ENCODE data around the gene TRIM41.
"Not testable (repeated sequence)": the region's sequence is repeated elsewhere in the genome, so short reads cannot be mapped to it uniquely, and the experiment has no call there.

Gene TRIM41

DNA sequence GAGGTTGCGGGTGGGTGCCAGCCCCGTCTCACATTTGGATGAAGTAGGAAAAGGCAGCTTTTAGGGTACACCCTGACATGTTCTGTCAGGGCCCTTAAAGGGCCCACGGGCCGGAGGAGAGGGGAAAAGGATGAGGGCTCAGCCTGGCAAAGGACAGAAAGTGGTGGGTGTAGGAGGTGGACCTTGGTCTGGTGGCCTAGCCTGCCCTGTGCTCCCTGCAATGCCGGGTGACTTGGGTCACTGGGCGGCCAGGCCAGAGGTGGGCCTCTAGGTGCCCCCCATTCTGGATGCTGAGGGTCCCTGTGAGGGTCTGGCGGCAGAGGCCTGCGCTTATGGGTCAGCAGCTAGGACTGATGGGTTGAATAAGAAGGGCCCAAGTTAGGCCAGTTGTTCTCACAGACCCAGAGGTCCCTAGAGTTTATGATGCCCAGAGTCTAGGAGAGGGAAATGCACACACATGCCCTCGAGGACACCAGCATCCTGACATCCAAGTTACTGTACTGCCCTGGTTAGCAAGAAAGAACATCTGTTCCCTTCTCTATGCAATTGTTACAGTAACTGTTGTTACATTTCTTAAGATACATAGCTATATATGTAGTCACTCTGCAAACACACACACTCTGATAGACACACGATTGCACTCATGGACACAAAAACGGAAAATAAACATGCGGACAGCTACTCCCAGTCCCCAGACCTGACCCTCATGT lies 30.6 kb upstream of the TRIM41 start:
- DNase-seq (ENCODE audit: low read depth in 1 of 2, low spot score in 1 of 2), result no peak

- no peak for DNase-seq (ENCODE audit: low read depth in 1 of 2, low spot score in 1 of 2)
Measured at GRCh38 chr5:181193656-181194055, 29.4 kb upstream of the TRIM41 start.

DNA sequence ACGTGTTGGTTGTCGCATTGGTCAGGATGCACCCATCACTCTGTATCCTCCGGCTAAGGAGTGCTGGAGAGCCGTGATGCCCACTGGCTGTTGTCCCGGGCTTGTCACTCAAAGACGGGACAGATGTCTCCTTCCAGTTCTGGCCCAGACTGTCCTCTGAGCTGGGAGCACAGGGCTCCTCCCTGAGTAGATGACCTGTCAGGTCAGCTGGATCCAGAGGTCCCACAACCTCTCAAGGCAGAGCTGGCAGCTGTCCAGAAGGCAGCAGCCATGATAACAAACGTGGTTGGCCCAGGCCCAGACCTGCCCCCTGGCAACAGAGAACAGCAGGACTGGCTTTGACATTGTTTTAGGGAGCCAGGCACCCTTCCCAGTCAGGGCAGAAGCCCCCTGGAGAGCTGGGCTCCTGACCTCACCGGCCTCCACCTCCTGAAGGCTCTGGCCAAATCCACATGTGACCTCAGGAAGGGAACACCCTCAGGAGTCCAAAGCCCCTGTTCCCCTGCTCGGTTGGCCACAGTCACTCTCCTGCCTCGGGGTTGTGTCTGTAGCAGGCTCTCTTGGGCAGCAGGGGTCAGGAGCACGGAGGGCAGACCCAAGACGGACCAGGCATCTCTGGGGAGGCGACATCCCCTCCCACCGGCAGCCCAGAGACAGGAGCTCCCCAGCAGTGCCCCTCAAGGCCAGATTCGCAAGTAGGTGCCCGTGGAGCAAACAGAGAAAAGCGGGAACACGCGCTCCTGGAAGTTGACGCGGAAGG lies 28.4 kb upstream of the TRIM41 start:
- DNase-seq (ENCODE audit: low read depth in 1 of 2, low spot score in 1 of 2), result no peak

DNA sequence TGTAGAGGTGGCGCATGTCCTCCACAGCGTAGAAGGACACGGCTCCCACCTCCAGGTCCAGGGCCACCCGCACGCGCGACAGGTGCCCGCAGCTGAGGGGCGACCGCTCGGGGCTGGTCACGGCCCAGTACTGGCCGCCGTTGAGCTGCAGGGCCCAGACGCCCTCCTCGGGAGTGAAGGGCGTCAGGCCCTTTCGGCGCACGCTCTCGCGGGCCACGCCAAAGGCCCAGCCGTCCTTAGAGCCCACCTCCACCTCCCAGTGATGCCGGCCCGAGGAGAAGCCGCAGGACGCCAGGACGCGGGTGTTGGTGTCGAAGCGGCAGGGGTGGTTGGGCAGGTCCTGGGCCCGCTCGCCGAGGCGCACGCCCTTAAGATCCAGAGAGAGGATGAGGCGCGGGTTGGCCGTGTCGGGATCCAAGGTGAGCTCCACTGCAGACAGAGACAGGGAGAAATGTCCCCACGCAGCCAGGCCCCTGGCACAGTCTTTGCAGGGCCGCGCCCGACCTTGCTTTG lies 27.8 kb upstream of the TRIM41 start:
- no peak for DNase-seq (ENCODE audit: low read depth in 1 of 2, low spot score in 1 of 2)

GRCh38 chr5:181197326-181197951 lies 25.6 kb upstream of the TRIM41 start:
- DNase-seq (ENCODE audit: low read depth in 1 of 2, low spot score in 1 of 2), result no peak

DNA sequence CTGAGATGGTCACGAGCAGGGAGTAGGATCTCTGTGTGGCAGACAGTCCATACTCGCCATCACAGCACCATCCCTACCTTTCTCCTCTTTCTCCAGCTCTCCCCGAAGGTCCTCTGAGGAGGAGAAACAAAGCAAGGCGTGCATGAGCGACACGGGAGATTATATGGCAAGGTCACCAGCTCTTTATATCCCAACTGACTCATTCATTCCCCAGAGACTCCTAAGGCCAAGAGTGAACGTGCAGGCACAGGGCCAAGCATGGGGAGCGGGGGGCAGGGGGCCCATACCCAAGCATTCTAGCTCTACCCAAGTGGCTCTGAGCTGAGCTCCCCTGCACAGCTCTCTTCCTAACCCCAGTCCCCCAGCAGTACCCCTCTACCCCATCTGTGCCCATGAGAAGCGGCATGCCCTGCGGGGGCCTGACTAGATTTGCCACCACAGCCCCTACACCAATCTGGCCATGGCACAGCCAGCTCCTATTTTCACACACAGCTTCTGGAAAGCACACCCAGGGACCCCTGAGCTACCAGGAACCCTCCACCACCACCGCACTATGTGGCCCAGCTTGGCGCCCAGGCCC lies 24.9 kb upstream of the TRIM41 start:
- DNase-seq (ENCODE audit: low read depth in 1 of 2, low spot score in 1 of 2), result no peak

GRCh38 chr5:181198905-181199519 lies 24.1 kb upstream of the TRIM41 start:
- DNase-seq (ENCODE audit: low read depth in 1 of 2, low spot score in 1 of 2), result no peak

DNA sequence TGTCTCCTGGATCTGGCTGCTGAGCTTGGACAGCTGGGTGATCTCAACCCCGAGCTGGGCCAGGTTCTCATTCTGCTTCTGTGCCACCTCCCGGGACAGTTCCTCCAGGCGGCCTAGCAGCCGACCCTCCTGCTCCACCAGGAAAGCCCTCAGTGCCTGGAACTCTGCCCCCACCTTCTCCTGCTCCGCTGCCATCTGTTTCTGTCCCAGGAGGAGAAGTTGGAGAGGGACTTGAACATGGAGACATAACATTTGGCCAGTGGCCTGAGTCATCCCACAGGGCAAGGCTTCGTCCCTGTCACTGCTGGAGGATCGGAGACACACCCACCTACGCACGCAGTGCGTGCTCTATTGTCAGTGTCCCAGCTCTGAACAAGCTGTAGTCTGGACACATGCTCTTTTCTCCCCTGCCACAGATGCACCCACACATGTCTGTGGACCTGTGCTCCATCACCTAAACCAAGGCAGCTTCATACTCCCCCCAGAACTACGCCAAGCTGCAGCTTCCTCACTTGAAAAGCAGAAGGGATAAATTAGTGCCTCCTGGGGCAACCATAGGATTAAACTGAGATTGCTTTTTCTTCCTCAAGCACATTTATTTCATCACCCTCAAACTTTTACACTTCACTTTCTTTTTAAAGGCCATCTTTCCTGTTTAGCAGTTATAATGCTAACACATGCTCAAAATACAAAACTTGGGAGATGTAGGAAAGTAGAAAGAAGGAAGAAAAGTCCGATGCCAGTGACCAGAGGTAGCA lies 23.0 kb upstream of the TRIM41 start:
- DNase-seq (ENCODE audit: low read depth in 1 of 2, low spot score in 1 of 2), result no peak

DNA sequence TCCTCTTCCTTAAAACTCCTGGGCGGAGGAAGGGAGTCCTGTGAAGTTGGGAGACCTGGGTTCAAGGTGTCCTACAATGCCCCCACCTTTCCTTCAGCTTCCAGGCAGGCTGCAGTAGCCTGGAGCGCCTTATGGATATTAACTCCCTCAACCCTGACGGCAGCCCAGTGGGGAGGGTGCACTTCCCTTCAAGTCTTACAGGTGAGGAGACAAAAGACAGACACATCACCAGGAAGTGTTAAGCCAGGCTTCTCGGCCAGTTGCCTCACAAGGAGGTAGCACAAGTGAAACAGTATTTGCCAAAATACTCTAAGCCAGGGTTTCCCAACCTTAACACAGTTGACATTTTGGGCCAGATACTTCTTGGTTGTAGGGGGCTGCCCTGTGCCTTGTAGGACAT lies 22.3 kb upstream of the TRIM41 start:
- DNase-seq (ENCODE audit: low read depth in 1 of 2, low spot score in 1 of 2), result no peak

GRCh38 chr5:181203093-181203711 lies 19.9 kb upstream of the TRIM41 start:
- no peak for DNase-seq (ENCODE audit: low read depth in 1 of 2, low spot score in 1 of 2)

DNA sequence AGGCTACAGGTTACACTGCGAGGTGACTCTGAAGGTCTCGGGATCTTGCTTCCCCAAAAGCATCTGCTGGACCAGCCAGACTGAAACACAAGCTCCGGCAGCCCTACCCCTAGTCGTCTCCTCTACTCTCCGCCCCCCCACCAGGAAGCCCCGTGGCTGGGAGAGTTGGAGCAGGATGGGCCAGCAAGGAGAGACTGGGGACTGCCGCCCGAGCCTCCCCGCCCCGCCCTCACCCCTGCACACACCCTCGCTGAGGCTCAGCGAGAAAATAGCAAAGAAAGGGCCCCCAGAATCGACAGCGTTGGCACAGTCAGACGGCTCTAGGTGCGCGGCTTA lies 19.3 kb upstream of the TRIM41 start:
- DNase-seq (ENCODE audit: low read depth in 1 of 2, low spot score in 1 of 2), result no peak

DNA sequence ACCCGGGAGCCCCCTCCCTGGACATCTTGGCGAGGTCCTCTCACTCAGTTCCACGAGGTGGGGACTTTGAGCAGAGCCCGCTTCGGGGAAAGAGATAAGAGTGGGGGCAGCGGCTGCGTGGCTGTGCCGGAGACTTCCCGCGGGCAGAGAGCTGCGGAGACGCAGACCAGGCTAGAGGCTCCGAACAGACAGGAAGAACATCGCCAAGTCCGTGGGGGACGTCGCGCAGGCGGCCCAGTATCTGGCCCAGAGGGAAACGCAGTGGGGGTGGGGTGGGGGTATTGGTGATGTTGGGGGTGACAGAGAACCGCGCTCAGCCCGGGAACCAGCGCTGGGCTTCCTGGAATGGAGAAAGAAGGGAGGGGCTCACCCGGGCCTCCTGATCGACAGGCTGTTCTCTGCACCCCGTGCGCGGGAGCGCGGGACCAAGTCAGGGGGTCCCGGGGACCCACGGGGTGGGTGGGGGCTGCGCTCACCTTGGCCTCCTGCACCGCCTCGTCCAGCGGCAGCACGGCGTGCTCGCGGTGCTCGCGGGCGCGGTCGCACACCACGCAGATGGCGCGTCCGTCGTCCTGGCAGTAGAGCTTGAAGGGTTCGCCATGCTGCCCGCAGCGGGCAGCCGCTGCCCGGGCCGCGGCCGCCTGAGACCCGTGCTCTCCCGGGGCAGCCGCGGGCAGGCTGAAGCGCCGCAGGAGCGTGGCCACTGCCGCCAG lies 18.8 kb upstream of the TRIM41 start:
- DNase-seq (ENCODE audit: low read depth in 1 of 2, low spot score in 1 of 2), result no peak

DNA sequence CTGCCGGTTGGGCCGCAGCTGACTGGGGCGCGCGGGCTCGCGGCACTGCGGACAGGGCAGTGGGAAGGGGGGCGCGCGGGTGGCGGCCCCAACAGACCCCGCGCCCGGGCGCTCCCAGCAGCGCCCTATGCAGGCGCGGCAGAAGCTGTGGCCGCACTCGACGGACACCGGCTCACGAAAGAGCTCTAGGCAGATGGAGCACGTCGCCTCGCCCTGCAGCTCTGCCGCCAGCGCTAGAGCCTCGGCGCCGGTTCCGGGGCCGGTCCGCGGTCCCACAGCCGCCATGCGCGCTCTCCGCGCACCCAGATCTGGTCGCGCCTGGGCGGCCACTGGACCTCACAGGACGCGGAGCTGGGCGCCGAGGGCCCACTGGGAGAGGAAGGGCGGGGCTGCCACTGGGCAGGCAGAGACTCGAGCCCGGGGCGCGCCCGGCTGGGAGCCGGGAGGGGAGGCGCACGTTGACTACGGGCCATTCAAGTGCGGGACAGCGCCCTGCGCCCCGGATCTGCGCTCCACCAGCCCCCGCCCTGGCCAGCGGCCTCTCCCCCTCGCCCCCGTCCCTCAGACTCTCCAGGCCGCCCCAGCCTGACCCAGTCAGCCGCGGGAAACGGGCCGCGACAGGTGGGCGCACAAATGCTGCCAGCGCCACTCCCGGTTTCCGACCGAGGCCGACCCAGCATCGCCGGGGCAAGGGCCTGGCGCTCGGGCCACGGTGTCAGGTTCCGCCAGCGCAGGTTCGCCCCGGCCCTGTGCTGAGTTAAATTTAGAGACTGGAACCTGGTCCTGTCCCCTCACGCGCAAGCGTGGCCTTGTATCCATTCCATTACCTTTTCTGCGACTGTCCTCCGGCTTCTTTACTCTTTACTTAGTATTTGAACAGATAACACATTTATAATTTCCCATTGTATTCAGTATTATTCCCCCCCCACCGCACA lies 18.0 kb upstream of the TRIM41 start, which contains the start of gene TRIM7:
TRIM7 (minus strand) TSS at position 371 of the 935 bp plus-strand sequence; CDS start at position 285, 86 bp downstream.
- no peak for DNase-seq (ENCODE audit: low read depth in 1 of 2, low spot score in 1 of 2)

GRCh38 chr5:181205761-181206649 lies 17.1 kb upstream of the TRIM41 start:
- no peak for DNase-seq (ENCODE audit: low read depth in 1 of 2, low spot score in 1 of 2)

GRCh38 chr5:181207214-181207959 lies 15.7 kb upstream of the TRIM41 start:
- peak; percentile 49 to 84 for DNase-seq (ENCODE audit: low read depth in 1 of 2, low spot score in 1 of 2)

DNA sequence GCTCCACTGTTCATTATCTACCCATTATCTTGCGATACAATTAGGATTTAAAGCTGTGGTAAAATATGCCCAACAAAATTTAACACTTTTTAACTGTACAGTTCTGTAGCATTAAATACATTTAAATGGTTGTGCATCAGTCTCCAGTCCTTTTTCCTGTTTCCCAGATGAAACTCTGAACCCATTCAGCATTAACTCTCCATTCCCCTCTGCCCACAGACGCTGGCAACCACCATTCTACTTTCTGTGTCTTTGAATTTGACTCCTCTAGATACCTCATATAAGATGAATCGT lies 15.2 kb upstream of the TRIM41 start:
- DNase-seq (ENCODE audit: low read depth in 1 of 2, low spot score in 1 of 2), result no peak

GRCh38 chr5:181209006-181209405 lies 14.1 kb upstream of the TRIM41 start:
- not testable (repeated sequence) for DNase-seq (ENCODE audit: low read depth in 1 of 2, low spot score in 1 of 2)
